HG02759 (cell line): Measurements from ENCODE around the gene GSX1.

ENCODE experiments used
- ATAC-seq: cut with Tn5 transposase; IDR thresholded peaks from one replicate; pipeline ENCODE4 v1.9.1; 2021; ENCODE audit warnings: mild to moderate bottlenecking, moderate library complexity; ENCODE audit not compliant: unreplicated experiment

The GSX1 gene

GRCh38 chr13:27826379-27827353 is 34.4 kb downstream of the GSX1 start:
- peak; percentile 68 for ATAC-seq

GRCh38 chr13:27827646-27828045 is 35.4 kb downstream of the GSX1 start:
- ATAC-seq: no peak

- ATAC-seq: peak; percentile 82
Observed at GRCh38 chr13:27830010-27830409, 37.7 kb downstream of the GSX1 start.

- no peak for ATAC-seq
Observed at GRCh38 chr13:27833206-27833605, 40.9 kb downstream of the GSX1 start.

- ATAC-seq: no peak
Observed at GRCh38 chr13:27834095-27834494, 41.8 kb downstream of the GSX1 start.

GRCh38 chr13:27835799-27836198 is 43.5 kb downstream of the GSX1 start:
- ATAC-seq: no peak

- no peak for ATAC-seq
Observed at GRCh38 chr13:27839809-27840467, 47.7 kb downstream of the GSX1 start.

- no peak for ATAC-seq
Observed at GRCh38 chr13:27842571-27842970, 50.3 kb downstream of the GSX1 start.
